ENCODE measurements around the gene TMEM131L. TPM values are rescaled to one million over a fixed set of nuclear protein-coding genes. Genes with fewer than 3 reads are reported as not detected.

Gene TMEM131L
- total and polyA plus RNA-seq, 12 donors = 2.7 to 33.6 (median 18.5) TPM

DNA sequence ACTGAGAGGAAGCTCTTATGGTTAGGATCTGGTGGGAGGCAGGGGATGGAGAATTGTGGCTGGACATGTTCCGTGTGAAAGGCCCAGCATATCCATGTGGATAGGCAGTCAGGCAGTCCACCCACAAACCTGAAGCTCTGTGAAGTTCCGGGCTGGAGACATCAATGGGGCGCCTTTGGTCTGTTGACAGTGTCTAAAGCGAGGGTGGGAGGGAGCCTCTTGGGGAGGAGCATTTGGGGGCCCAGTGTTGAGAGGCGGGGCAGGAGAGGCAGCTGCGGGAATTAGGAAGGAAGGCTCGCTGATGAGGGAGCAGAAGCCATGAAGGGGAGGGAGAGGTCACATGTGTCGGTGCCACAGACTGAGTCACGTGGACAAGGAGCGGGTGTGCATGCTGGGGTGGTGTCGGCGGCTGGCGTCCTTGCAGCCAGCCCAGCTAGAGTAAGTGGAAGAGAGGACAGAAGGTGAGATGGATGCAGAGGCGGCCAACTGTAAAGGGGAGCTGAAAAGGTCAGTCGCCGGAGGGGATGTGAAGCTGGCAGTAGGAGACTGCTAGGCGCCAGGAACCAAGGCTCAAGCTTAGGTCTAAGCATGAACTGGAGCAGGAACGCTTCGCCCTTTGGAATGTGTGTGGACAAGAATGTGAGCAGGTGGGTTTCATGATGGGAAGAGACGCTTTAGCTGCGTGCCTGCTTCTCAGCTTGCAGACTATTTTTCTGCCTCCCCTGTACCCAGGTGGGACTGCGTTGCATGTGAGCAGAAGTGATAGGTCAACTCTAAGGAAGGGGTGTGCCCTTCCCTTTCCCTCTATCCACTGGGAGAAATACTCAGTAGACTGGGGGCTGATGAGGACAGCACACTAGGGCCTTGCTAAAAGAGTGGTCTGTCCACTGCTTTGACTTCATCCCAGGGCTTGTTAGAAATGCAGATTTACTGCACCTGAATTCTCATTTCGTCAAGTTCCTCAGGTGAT, 174.0 kb downstream of the TMEM131L start:
- ATAC-seq = peak in 3 of 8 donors; percentile 14 to 45 (median 25)
- WGBS, 2 donors = 77 to 83% methylated on average over 23 of the region's 23 CpGs
- Histone ChIP-seq H3K27me3 (no peaks in the 10 kb centered on the region), H3K4me1 (peaks cover 0 to 11% (median 0%) of the 10 kb centered on the region in 9 donors), H3K27ac (no peak overlapping the region), H3K36me3 (peaks cover 0 to 30% (median 23%) of the 10 kb centered on the region in 9 donors), H3K9me3 (peaks cover 0 to 8% (median 0%) of the 10 kb centered on the region in 11 donors), H3K4me3 (peak overlapping the region in 1 of 10 donors; percentile 26)
- DNase-seq = no peak
- intact Hi-C loops (cut with DNase I) = loop anchor here in 5 of 10 donors (5.0 to 10.0 kb wide), 5 partner anchors 105 to 298 kb away; partner anchors contain the start of gene MND1 (in 3 of the 5)
- no peak for TF ChIP-seq CTCF (IDR thresholded peaks at IDR 0.05)

DNA sequence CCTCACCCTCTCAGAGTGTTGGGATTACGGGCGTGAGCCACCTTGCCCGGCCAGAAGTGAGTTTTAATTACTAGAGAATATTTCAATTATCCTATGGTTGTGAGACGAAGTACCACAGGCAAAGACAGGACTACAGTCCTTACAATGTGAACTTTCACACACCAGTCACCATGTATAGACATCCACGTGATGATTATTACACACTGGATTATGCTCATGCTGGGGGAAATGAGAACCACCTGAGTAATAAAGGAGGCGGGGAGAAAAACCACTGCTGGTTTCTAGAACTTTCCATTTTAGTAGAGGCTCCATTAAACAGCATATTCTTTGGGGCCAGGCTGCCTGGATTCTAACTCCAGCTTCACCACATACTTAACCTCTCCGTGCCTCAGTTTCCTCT, 175.4 kb downstream of the TMEM131L start:
- peaks cover 0 to 16% (median 8%) of the 10 kb centered on the region in 9 donors for H3K36me3 ChIP-seq
- no peak for DNase-seq
- peaks cover 0 to 12% (median 4%) of the 10 kb centered on the region in 11 donors for H3K9me3 ChIP-seq
- ATAC-seq = no peak
- H3K27me3 ChIP-seq = no peaks in the 10 kb centered on the region
- intact Hi-C loops (cut with DNase I) = loop anchor here in 3 of 10 donors (5.0 to 10.0 kb wide), 2 partner anchors 297 to 299 kb away; partner anchors contain the start of gene MND1 (in 3 of the 3)
- TF ChIP-seq CTCF (IDR thresholded peaks at IDR 0.05) = no peak
- WGBS, 2 donors = 85 to 94% methylated on average over 7 of the region's 7 CpGs
- H3K4me1 ChIP-seq = peaks cover 0 to 15% (median 0%) of the 10 kb centered on the region in 9 donors
- H3K4me3 ChIP-seq = no peak overlapping the region
- no peak overlapping the region for H3K27ac ChIP-seq

GRCh38 chr4:153643406-153644383, 177.5 kb downstream of the TMEM131L start:
- Histone ChIP-seq H3K4me3 (no peak overlapping the region), H3K36me3 (no peaks in the 10 kb centered on the region), H3K27me3 (no peaks in the 10 kb centered on the region), H3K27ac (peak overlapping the region in 1 of 10 donors; percentile 27), H3K4me1 (peaks cover 0 to 32% (median 0%) of the 10 kb centered on the region in 9 donors), H3K9me3 (peaks cover 0 to 12% (median 4%) of the 10 kb centered on the region in 11 donors)
- intact Hi-C loops (cut with DNase I) = loop anchor here in 3 of 10 donors (5.0 to 10.0 kb wide), 2 partner anchors 299 to 301 kb away; partner anchors contain the start of gene MND1 (in 3 of the 3)
- 83 to 88% methylated on average over 9 of the region's 9 CpGs for WGBS, 2 donors
- DNase-seq (no peak), ATAC-seq (peak in 3 of 8 donors; percentile 38 to 64 (median 42))
- peak in 8 of 9 donors; percentile 22 to 59 (median 51) for TF ChIP-seq CTCF (IDR thresholded peaks at IDR 0.05)
